ENCODE measurements around the gene CEP85L. TPM values are rescaled to one million over a fixed set of nuclear protein-coding genes. Genes with fewer than 3 reads are reported as not detected.

The CEP85L gene
- total and polyA plus RNA-seq, 2 of the 4 experiments (the other 2 are of a cell fraction): 2.3 to 25.6 TPM

- no peak overlapping the region for H3K56ac ChIP-seq (ENCODE audit: extremely low read depth, insufficient read depth, low read length)
- H3K79me1 ChIP-seq (ENCODE audit: low read depth in 1 of 2, low read length in 2 of 2): no peaks in the 10 kb centered on the region
- ATAC-seq (ENCODE audit: low read depth) (peak; percentile 37; the same call in 1 of the 2 replicates), DNase-seq (peak; percentile 34)
- no peaks in the 10 kb centered on the region for H3K9me1 ChIP-seq (ENCODE audit: insufficient read depth, low read length)
- H2BK5ac ChIP-seq (ENCODE audit: low read depth, low read length, poor library complexity, severe bottlenecking): no peak overlapping the region
- no peaks in the 10 kb centered on the region for H4K20me1 ChIP-seq (ENCODE audit: insufficient read depth, low read length)
- no peak overlapping the region for H3K4me2 ChIP-seq (ENCODE audit: low read depth, low read length)
- intact Hi-C loops (cut with micrococcal nuclease): no loop called here
- H2BK120ac ChIP-seq (ENCODE audit: low read depth, low read length): no peak overlapping the region
- TF ChIP-seq NFE2L2 (IDR thresholded peaks at IDR 0.05; ENCODE audit: low read depth, low read length) (no peak), CEBPB (IDR thresholded peaks at IDR 0.05; ENCODE audit: low read depth, low read length) (peak; percentile 95), USF2 (IDR thresholded peaks at IDR 0.05; ENCODE audit: low read depth, low read length) (no peak), RAD21 (IDR thresholded peaks at IDR 0.05; ENCODE audit: low read length) (no peak)
- H2AK5ac ChIP-seq (ENCODE audit: low read depth, low read length): no peak overlapping the region
- H3K14ac ChIP-seq (replicated peaks; ENCODE audit: low read depth, low read length): no peak overlapping the region
- H4K8ac ChIP-seq (ENCODE audit: low read depth in 2 of 2, low read length in 2 of 2): no peak overlapping the region
- no peaks in the 10 kb centered on the region; the same call in 1 of the 2 replicates for H3K4me1 ChIP-seq (ENCODE audit: control insufficient read depth, insufficient read depth, low read length)
- no peak overlapping the region for H3K4ac ChIP-seq (ENCODE audit: low read depth, low read length)
- in situ Hi-C loops (cut with MboI; ENCODE audit: low sequenced_read_pairs): no loop called here
- peaks cover 7% of the 10 kb centered on the region for H3K9me3 ChIP-seq (ENCODE audit: control insufficient read depth, insufficient read depth, low read length)
- H3K9ac ChIP-seq (ENCODE audit: low read depth, low read length): no peak overlapping the region
- no peak overlapping the region for H2AFZ ChIP-seq (replicated peaks; ENCODE audit: low read length, poor library complexity)
- H4K91ac ChIP-seq (ENCODE audit: insufficient read depth, low read depth, low read length): no peak overlapping the region
- no peak overlapping the region for H2BK20ac ChIP-seq (ENCODE audit: low read depth, low read length)
- no peak overlapping the region for H2AK9ac ChIP-seq (replicated peaks; ENCODE audit: low read depth, low read length, poor library complexity)
- no peak overlapping the region for H3K27ac ChIP-seq (ENCODE audit: insufficient read depth, low read length)
- H3K18ac ChIP-seq (ENCODE audit: low read depth, low read length): no peak overlapping the region
- no peaks in the 10 kb centered on the region for H3K27me3 ChIP-seq (ENCODE audit: control insufficient read depth, insufficient read depth, low read length)
- no peak overlapping the region for H4K5ac ChIP-seq (ENCODE audit: low read depth, low read length)
- no CpG with 5 or more reads among the region's 2 CpGs for WGBS, 2 experiments (ENCODE audit: extremely low coverage in 2 of 2, insufficient read length in 1 of 2)
- POLR2A ChIA-PET (ENCODE audit: unreplicated experiment): no interaction called here
- no peak overlapping the region for H3K23ac ChIP-seq (ENCODE audit: low read depth, low read length)
- BruUV-seq (replicated peaks): no TSS peak
- H3K4me3 ChIP-seq (ENCODE audit: insufficient read depth, low read depth, low read length): no peak overlapping the region
- CTCF ChIA-PET: no interaction called here
- dilution Hi-C loops (cut with HindIII; ENCODE audit: low sequenced_read_pairs, unreplicated experiment): no loop called here
- H3K36me3 ChIP-seq (ENCODE audit: control insufficient read depth, insufficient read depth, low read length): peaks cover 10% of the 10 kb centered on the region; the same call in 1 of the 2 replicates
- no peak overlapping the region for H2BK15ac ChIP-seq (ENCODE audit: low read depth, low read length)
Measured at GRCh38 chr6:118485601-118486550, 165.5 kb downstream of the CEP85L start.
